ENCODE data around the gene ESYT3. TPM values are rescaled to one million over a fixed set of nuclear protein-coding genes. Genes with fewer than 3 reads are reported as not detected.

ESYT3 gene
- total and polyA plus RNA-seq, 8 donors = 0.95 to 2.8 (median 1.4) TPM

DNA sequence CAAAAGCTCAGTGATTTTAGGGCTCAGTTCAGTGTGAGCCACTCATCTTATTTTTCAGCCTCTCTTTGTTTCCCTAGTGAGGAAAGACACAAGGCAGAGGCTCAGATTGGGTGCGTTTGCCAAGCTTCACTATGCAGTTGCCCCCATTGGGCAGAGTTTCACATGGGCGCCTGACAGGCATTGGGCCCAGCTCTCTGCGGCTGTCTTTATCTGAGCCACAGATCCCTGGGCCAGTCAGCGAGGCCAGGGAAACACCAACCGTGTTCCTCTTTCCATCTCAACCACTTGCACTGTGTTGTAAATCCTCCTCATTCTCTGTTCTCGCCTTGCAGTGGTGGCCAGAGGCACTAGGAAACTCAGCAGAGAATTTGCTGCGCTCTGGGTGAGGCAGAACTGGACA is 10.8 kb downstream of the ESYT3 start:
- no peaks in the 10 kb centered on the region for H3K36me3 ChIP-seq

DNA sequence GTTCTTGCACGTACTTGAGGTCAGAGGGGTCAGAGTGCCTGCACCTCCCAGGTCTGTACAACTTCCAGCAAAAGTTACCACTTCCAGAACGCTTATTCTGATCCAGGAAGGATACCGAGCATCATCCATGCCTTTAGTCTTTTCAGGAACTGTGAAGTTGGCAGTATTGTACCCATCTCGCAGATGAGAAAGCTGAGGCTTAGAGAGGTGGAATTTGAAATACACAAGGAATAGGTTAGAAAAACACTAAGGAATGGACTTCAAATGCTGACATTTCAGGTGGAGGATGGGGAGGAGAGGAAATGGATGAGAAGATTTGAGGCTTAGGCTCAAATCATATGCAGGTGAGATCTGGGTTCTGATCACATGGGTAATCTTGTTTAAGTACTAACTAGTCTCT is 11.2 kb downstream of the ESYT3 start:
- no peaks in the 10 kb centered on the region for H3K4me1 ChIP-seq
- 90 to 93% methylated on average over 4 of the region's 4 CpGs for WGBS, 2 donors
- FAIRE-seq (no peak), DNase-seq (no peak), ATAC-seq (no peak)
- TF ChIP-seq, protein P1, sequence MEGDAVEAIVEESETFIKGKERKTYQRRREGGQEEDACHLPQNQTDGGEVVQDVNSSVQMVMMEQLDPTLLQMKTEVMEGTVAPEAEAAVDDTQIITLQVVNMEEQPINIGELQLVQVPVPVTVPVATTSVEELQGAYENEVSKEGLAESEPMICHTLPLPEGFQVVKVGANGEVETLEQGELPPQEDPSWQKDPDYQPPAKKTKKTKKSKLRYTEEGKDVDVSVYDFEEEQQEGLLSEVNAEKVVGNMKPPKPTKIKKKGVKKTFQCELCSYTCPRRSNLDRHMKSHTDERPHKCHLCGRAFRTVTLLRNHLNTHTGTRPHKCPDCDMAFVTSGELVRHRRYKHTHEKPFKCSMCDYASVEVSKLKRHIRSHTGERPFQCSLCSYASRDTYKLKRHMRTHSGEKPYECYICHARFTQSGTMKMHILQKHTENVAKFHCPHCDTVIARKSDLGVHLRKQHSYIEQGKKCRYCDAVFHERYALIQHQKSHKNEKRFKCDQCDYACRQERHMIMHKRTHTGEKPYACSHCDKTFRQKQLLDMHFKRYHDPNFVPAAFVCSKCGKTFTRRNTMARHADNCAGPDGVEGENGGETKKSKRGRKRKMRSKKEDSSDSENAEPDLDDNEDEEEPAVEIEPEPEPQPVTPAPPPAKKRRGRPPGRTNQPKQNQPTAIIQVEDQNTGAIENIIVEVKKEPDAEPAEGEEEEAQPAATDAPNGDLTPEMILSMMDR (IDR thresholded peaks at IDR 0.05) = no peak
- H3K9me3 ChIP-seq = no peaks in the 10 kb centered on the region
- no peaks in the 10 kb centered on the region for H3K27me3 ChIP-seq
- no peak overlapping the region for H3K27ac ChIP-seq
- no peaks in the 10 kb centered on the region for H3K36me3 ChIP-seq
- no peak overlapping the region for H3K4me3 ChIP-seq
- intact Hi-C loops (cut with DNase I) = no loop called here

More for the DNA sequence above, 10.8 kb downstream of the ESYT3 start:
- WGBS, 2 donors = 88 to 89% methylated on average over 7 of the region's 7 CpGs
- Histone ChIP-seq H3K4me1 (no peaks in the 10 kb centered on the region), H3K27ac (no peak overlapping the region), H3K27me3 (no peaks in the 10 kb centered on the region), H3K9me3 (no peaks in the 10 kb centered on the region), H3K4me3 (no peak overlapping the region)
- ATAC-seq (no peak), FAIRE-seq (no peak), DNase-seq (no peak)
- intact Hi-C loops (cut with DNase I) = no loop called here
- TF ChIP-seq, protein P1 (IDR thresholded peaks at IDR 0.05) = no peak

DNA sequence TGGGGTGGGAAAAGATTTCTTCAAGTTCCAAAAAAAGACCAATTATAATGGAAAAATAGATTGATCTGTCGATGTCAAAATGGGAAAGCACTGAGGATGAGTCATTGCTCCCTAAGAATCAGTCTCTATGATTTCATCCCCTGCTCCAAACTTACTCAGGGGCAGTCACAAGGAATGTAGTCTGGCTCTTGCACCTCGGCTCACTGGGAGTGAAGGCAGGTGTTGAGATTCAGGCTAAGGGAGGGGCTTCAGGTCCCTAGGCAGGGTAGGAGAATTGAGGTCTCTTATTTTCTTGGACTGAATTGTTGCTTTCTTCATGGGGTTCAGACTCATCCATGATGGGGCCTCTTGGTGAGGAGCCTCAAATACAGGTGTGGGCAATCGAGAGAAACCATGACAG is 14.2 kb downstream of the ESYT3 start:
- no peaks in the 10 kb centered on the region for H3K9me3 ChIP-seq

DNA sequence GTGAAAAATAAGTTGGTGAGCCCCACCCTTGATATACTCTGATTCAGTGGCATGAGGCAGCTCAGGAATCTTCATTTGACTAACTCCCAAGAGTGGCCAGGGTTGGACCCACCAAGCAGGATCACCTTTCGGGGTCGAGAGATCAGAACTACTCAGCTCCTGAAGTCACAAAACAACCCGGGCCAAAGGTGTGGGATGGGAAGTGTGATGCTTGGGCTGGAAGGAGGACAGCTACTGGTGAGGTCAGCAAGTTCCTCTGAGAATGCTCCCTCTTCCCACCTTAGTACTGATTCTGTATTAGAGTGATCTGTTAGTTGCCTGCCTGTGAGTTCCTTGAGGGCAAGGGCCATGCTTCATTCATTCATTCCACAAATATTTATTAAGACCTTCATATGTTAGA is 15.1 kb downstream of the ESYT3 start:
- TF ChIP-seq, protein P1 (IDR thresholded peaks at IDR 0.05) = no peak
- no peak for FAIRE-seq

More for the DNA sequence above, 14.2 kb downstream of the ESYT3 start:
- WGBS, 2 donors = 82 to 85% methylated on average over 3 of the region's 3 CpGs
- TF ChIP-seq, protein P1 (IDR thresholded peaks at IDR 0.05) = no peak
- Histone ChIP-seq H3K4me3 (no peak overlapping the region), H3K36me3 (no peaks in the 10 kb centered on the region), H3K4me1 (no peaks in the 10 kb centered on the region), H3K27ac (no peak overlapping the region), H3K27me3 (no peaks in the 10 kb centered on the region)
- FAIRE-seq (no peak), ATAC-seq (no peak), DNase-seq (no peak)
- intact Hi-C loops (cut with DNase I) = no loop called here

DNA sequence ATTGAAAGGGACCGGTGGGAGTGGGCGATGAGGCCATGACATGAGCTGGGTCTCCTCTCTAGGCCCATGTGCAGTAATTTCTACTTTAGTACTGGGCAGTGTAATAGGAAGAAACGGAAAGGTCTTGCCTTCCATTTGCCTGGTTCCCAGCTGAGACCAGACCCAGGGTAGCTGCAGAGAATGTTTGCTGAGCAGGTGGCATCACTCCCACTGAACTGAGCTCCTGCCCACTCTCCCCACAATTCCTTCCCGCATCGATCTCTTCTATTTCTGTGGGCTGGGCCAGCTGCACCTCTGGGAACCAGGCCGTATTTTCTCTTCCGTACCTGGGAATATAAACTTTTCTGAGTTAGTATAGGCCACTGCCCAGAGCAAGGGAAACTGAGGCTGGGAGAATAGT is 15.8 kb downstream of the ESYT3 start:
- no peaks in the 10 kb centered on the region for H3K27me3 ChIP-seq
- no peak overlapping the region for H3K27ac ChIP-seq
- FAIRE-seq = no peak
- intact Hi-C loops (cut with DNase I) = no loop called here
- ATAC-seq = peak; percentile 51 to 93 (median 64)
- H3K4me1 ChIP-seq = no peaks in the 10 kb centered on the region
- H3K36me3 ChIP-seq = no peaks in the 10 kb centered on the region
- peak in 3 of 6 donors; percentile 21 to 56 (median 27) for DNase-seq
- H3K9me3 ChIP-seq = no peaks in the 10 kb centered on the region
- TF ChIP-seq, protein P1 (IDR thresholded peaks at IDR 0.05) = no peak
- no peak overlapping the region for H3K4me3 ChIP-seq
- 43 to 54% methylated on average over 7 of the region's 7 CpGs for WGBS, 2 donors

More for the DNA sequence above, 15.1 kb downstream of the ESYT3 start:
- Histone ChIP-seq H3K9me3 (no peaks in the 10 kb centered on the region), H3K27me3 (no peaks in the 10 kb centered on the region), H3K27ac (no peak overlapping the region), H3K4me3 (no peak overlapping the region), H3K4me1 (no peaks in the 10 kb centered on the region), H3K36me3 (no peaks in the 10 kb centered on the region)
- no peak for ATAC-seq
- no peak for DNase-seq
- WGBS, 2 donors = 86 to 96% methylated on average over 3 of the region's 3 CpGs
- intact Hi-C loops (cut with DNase I) = no loop called here

All from pancreas (tissue), 10 donors.